ENCODE data around the gene ZFHX3.

Gene ZFHX3

GRCh38 chr16:72749091-72749490, 298.8 kb downstream of the ZFHX3 start:
- no peak for DNase-seq (ENCODE audit: low read depth in 2 of 2)

GRCh38 chr16:72744076-72744793, 303.7 kb downstream of the ZFHX3 start:
- no peak for DNase-seq (ENCODE audit: low read depth in 2 of 2)

- no peak for DNase-seq (ENCODE audit: low read depth in 2 of 2)
These were observed 304.7 kb downstream of the ZFHX3 start for GRCh38 chr16:72743011-72743761.

GRCh38 chr16:72740347-72740746, 307.6 kb downstream of the ZFHX3 start:
- DNase-seq (ENCODE audit: low read depth in 2 of 2): no peak

- DNase-seq (ENCODE audit: low read depth in 2 of 2): no peak
These were observed 308.4 kb downstream of the ZFHX3 start for GRCh38 chr16:72739577-72739976.

- DNase-seq (ENCODE audit: low read depth in 2 of 2): no peak
These were observed 311.9 kb downstream of the ZFHX3 start for GRCh38 chr16:72736074-72736473.
